HEK293 (cell line): ENCODE data around the gene MICU1.
A peak's percentile ranks its signal among the peaks of the same experiment; 100 is the strongest.

Source experiments
- CTCF ChIA-PET: fragments of 350-600 bp; formaldehyde crosslinking; extraction: SDS; loops from one replicate; lab custom pipeline; 2021; ENCODE audit warnings: antibody characterized with exemption; lab: Yijun Ruan, JAX
- POLR2A ChIA-PET: fragments of 300-600 bp; formaldehyde crosslinking; extraction: SDS; loops from one replicate; lab custom pipeline; 2020; ENCODE audit warnings: antibody characterized with exemption, inconsistent platforms; lab: Yijun Ruan, JAX
- H3K27ac ChIP-seq: fragments of 200-500 bp; sonication (Bioruptor generic); 2 replicates; pipeline ENCODE4 v1.5.1; 2014; ENCODE audit warnings: low read depth, low read length, control low read depth, inconsistent platforms; ENCODE audit errors: extremely low read depth
- H3K36me3 ChIP-seq, 2 experiments: fragments of 200-500 bp in 1 of 2; sonication (Bioruptor generic) in 1 of 2; 1 replicate in 1 of 2; 2 replicates in 1 of 2; pipeline ENCODE4 v1.5.1; 2014 to 2017; ENCODE audit warnings: inconsistent platforms in 2 of 2, low read length in 2 of 2; ENCODE audit not compliant: control insufficient read depth in 2 of 2, insufficient read depth in 1 of 2
- H3K4me1 ChIP-seq: fragments of 200-500 bp; sonication (Bioruptor generic); 2 replicates; pipeline ENCODE4 v1.5.1; 2014; ENCODE audit warnings: mild to moderate bottlenecking, low read length, inconsistent platforms; ENCODE audit not compliant: control insufficient read depth, insufficient read depth
- H3K4me3 ChIP-seq: 2 replicates; pipeline ENCODE4 v1.5.1; 2011; ENCODE audit warnings: low read depth, mild to moderate bottlenecking, control low read depth, low read length, moderate library complexity
- H3K9me3 ChIP-seq: fragments of 200-500 bp; sonication (Bioruptor generic); 2 replicates; pipeline ENCODE4 v1.5.1; 2014; ENCODE audit warnings: low read depth, low read length, inconsistent platforms; ENCODE audit not compliant: control insufficient read depth, insufficient read depth
- GLI2 ChIP-seq: fragments of 450-650 bp; formaldehyde crosslinking; IDR thresholded peaks from 2 replicates; pipeline ENCODE4; 2017; ENCODE audit warnings: missing biosample characterization, missing genetic modification characterization, low read depth, borderline replicate concordance
- GLIS1 ChIP-seq: fragments of 450-650 bp; formaldehyde crosslinking; IDR thresholded peaks from 2 replicates; pipeline ENCODE4 v1.5.1; 2016; ENCODE audit warnings: missing biosample characterization, missing genetic modification characterization
- PRDM1 ChIP-seq: fragments of 450-650 bp; formaldehyde crosslinking; IDR thresholded peaks from 2 replicates; pipeline ENCODE4; 2016; ENCODE audit warnings: missing biosample characterization, missing genetic modification characterization
- SALL2 ChIP-seq: fragments of 450-650 bp; formaldehyde crosslinking; IDR thresholded peaks from 2 replicates; pipeline ENCODE4 v1.5.0; 2017; ENCODE audit warnings: missing biosample characterization, mild to moderate bottlenecking, missing genetic modification characterization, borderline replicate concordance
- YY1 ChIP-seq: fragments of 450-650 bp; formaldehyde crosslinking; IDR thresholded peaks from 2 replicates; pipeline ENCODE4 v1.5.1; 2018; ENCODE audit warnings: missing biosample characterization, missing genetic modification characterization
- ZBTB21 ChIP-seq: fragments of 450-650 bp; formaldehyde crosslinking; IDR thresholded peaks from 2 replicates; pipeline ENCODE4 v1.5.1; 2017; ENCODE audit warnings: missing biosample characterization, missing genetic modification characterization
- ZBTB8A ChIP-seq: fragments of 450-650 bp; formaldehyde crosslinking; IDR thresholded peaks from 2 replicates; pipeline ENCODE4 v1.5.1; 2016; ENCODE audit warnings: missing biosample characterization, missing genetic modification characterization
- ZIC2 ChIP-seq: fragments of 450-650 bp; formaldehyde crosslinking; IDR thresholded peaks from 2 replicates; pipeline ENCODE4 v1.5.1; 2016; ENCODE audit warnings: missing biosample characterization, missing genetic modification characterization
- ZNF112 ChIP-seq: fragments of 450-650 bp; formaldehyde crosslinking; IDR thresholded peaks from 2 replicates; pipeline ENCODE4 v1.5.0; 2017; ENCODE audit warnings: missing biosample characterization, missing genetic modification characterization
- ZNF174 ChIP-seq: fragments of 450-650 bp; formaldehyde crosslinking; IDR thresholded peaks from 2 replicates; pipeline ENCODE4 v1.5.0; 2017; ENCODE audit warnings: missing biosample characterization, mild to moderate bottlenecking, missing genetic modification characterization
- ZNF248 ChIP-seq: fragments of 450-650 bp; formaldehyde crosslinking; IDR thresholded peaks from 2 replicates; pipeline ENCODE4 v1.5.1; 2017; ENCODE audit warnings: missing biosample characterization, missing genetic modification characterization
- ZNF266 ChIP-seq: fragments of 450-650 bp; formaldehyde crosslinking; IDR thresholded peaks from 2 replicates; pipeline ENCODE4 v1.5.1; 2016; ENCODE audit warnings: missing biosample characterization, missing genetic modification characterization, low read depth
- ZNF354C ChIP-seq: fragments of 450-650 bp; formaldehyde crosslinking; IDR thresholded peaks from 2 replicates; pipeline ENCODE4 v1.5.1; 2016; ENCODE audit warnings: missing biosample characterization, missing genetic modification characterization, low read depth, borderline replicate concordance
- ZNF394 ChIP-seq: fragments of 450-650 bp; formaldehyde crosslinking; IDR thresholded peaks from 2 replicates; pipeline ENCODE4 v1.5.1; 2016; ENCODE audit warnings: missing biosample characterization, missing genetic modification characterization, mild to moderate bottlenecking, moderate library complexity, borderline replicate concordance
- ZNF404 ChIP-seq: fragments of 450-650 bp; formaldehyde crosslinking; IDR thresholded peaks from 2 replicates; pipeline ENCODE4 v1.5.1; 2017; ENCODE audit warnings: missing biosample characterization, missing genetic modification characterization
- ZNF426 ChIP-seq: fragments of 450-650 bp; formaldehyde crosslinking; IDR thresholded peaks from 2 replicates; pipeline ENCODE4 v1.5.1; 2017; ENCODE audit warnings: missing biosample characterization, missing genetic modification characterization, mild to moderate bottlenecking, inconsistent platforms, moderate library complexity
- ZNF433 ChIP-seq: fragments of 450-650 bp; formaldehyde crosslinking; IDR thresholded peaks from 2 replicates; pipeline ENCODE4 v1.5.1; 2016; ENCODE audit warnings: missing biosample characterization, missing genetic modification characterization, low read depth
- ZNF555 ChIP-seq: fragments of 450-650 bp; formaldehyde crosslinking; conservative IDR thresholded peaks from 2 replicates; pipeline ENCODE4 v1.5.1; 2017; ENCODE audit warnings: missing biosample characterization, mild to moderate bottlenecking, missing genetic modification characterization, inconsistent platforms
- ZNF560 ChIP-seq: fragments of 450-650 bp; formaldehyde crosslinking; IDR thresholded peaks from 2 replicates; pipeline ENCODE4 v1.5.1; 2017; ENCODE audit warnings: missing biosample characterization, missing genetic modification characterization, borderline replicate concordance
- ZNF621 ChIP-seq: fragments of 450-650 bp; formaldehyde crosslinking; IDR thresholded peaks from 2 replicates; pipeline ENCODE4 v1.5.1; 2017; ENCODE audit warnings: missing biosample characterization, missing genetic modification characterization
- ZNF623 ChIP-seq: fragments of 450-650 bp; formaldehyde crosslinking; IDR thresholded peaks from 2 replicates; pipeline ENCODE4 v1.5.1; 2016; ENCODE audit warnings: missing biosample characterization, missing genetic modification characterization
- ZNF785 ChIP-seq: fragments of 450-650 bp; formaldehyde crosslinking; IDR thresholded peaks from 2 replicates; pipeline ENCODE4 v1.5.1; 2016; ENCODE audit warnings: missing biosample characterization, missing genetic modification characterization
- ZSCAN30 ChIP-seq: fragments of 450-650 bp; IDR thresholded peaks from 2 replicates; pipeline ENCODE4 v1.5.1; 2018; ENCODE audit warnings: missing biosample characterization, mild to moderate bottlenecking, missing genetic modification characterization, moderate library complexity
- ZXDB ChIP-seq: fragments of 450-650 bp; formaldehyde crosslinking; IDR thresholded peaks from 2 replicates; pipeline ENCODE4 v1.5.1; 2016; ENCODE audit warnings: missing biosample characterization, missing genetic modification characterization
- TF ChIP-seq, protein P1 (sequence below): fragments of 450-650 bp; formaldehyde crosslinking; IDR thresholded peaks from 2 replicates; pipeline ENCODE4 v1.5.1; 2016; ENCODE audit warnings: missing biosample characterization, missing genetic modification characterization, borderline replicate concordance
- TF ChIP-seq, protein P2 (sequence below): fragments of 450-650 bp; formaldehyde crosslinking; IDR thresholded peaks from 2 replicates; pipeline ENCODE4 v1.5.1; 2016; ENCODE audit warnings: missing biosample characterization, missing genetic modification characterization
- TF ChIP-seq, protein P3 (sequence below): fragments of 450-650 bp; formaldehyde crosslinking; conservative IDR thresholded peaks from 2 replicates; pipeline ENCODE4 v1.5.1; 2016; ENCODE audit warnings: low read depth, missing biosample characterization, missing genetic modification characterization

Gene MICU1

DNA sequence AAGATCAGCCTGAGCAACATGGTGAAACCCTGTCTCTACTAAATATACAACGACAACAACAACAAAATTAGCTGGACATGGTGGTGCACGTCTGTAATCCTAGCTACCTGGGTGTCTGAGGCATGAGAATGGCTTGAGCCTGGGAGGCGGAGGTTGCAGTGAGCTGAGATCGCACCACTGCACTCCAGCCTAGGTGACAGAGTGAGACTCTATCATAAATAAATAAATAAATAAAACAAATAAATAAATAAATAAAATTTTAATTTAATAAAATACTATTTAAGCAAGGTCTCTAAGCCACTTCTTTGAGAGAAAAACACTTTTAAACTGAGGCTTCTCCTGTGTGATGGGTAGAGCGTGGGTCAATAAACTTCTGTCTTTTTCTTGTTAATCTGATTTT lies 38.3 kb downstream of the MICU1 start:
- H3K9me3 ChIP-seq = no peaks in the 10 kb centered on the region
- CTCF ChIA-PET = no interaction called here
- H3K36me3 ChIP-seq = no peaks in the 10 kb centered on the region
- H3K4me3 ChIP-seq = no peak overlapping the region
- H3K4me1 ChIP-seq = no peaks in the 10 kb centered on the region
- H3K27ac ChIP-seq = no peak overlapping the region
- POLR2A ChIA-PET = no interaction called here
- TF ChIP-seq ZNF433 (tag by site-specific recombination) (peak; percentile 67), ZNF560 (tag by site-specific recombination) (peak; percentile 63; the same call in 1 of the 2 replicates), ZNF112 (tag by site-specific recombination) (no peak), ZNF248 (tag by site-specific recombination) (no peak), YY1 (no peak), ZNF785 (tag by site-specific recombination) (no peak), ZBTB8A (tag by site-specific recombination) (peak; percentile 59; the same call in 1 of the 2 replicates), ZNF621 (tag by site-specific recombination) (no peak), PRDM1 (no peak), GLIS1 (no peak), ZIC2 (tag by site-specific recombination) (no peak), ZNF404 (tag by site-specific recombination) (peak; percentile 79; the same call in 1 of the 2 replicates), ZSCAN30 (tag by site-specific recombination) (no peak), ZNF354C (tag by site-specific recombination) (peak; percentile 79; the same call in 1 of the 2 replicates), ZBTB21 (tag by site-specific recombination) (peak; percentile 58; the same call in 1 of the 2 replicates), ZXDB (peak; percentile 72), ZNF394 (peak; percentile 95), ZNF174 (tag by site-specific recombination) (no peak), ZNF426 (peak; percentile 86), ZNF623 (peak; percentile 74), ZNF555 (tag by site-specific recombination) (peak; percentile 83), ZNF266 (tag by site-specific recombination) (peak; percentile 71; the same call in 1 of the 2 replicates), SALL2 (no peak), GLI2 (tag by site-specific recombination) (peak; percentile 47; the same call in 1 of the 2 replicates)
- TF ChIP-seq, protein P1, sequence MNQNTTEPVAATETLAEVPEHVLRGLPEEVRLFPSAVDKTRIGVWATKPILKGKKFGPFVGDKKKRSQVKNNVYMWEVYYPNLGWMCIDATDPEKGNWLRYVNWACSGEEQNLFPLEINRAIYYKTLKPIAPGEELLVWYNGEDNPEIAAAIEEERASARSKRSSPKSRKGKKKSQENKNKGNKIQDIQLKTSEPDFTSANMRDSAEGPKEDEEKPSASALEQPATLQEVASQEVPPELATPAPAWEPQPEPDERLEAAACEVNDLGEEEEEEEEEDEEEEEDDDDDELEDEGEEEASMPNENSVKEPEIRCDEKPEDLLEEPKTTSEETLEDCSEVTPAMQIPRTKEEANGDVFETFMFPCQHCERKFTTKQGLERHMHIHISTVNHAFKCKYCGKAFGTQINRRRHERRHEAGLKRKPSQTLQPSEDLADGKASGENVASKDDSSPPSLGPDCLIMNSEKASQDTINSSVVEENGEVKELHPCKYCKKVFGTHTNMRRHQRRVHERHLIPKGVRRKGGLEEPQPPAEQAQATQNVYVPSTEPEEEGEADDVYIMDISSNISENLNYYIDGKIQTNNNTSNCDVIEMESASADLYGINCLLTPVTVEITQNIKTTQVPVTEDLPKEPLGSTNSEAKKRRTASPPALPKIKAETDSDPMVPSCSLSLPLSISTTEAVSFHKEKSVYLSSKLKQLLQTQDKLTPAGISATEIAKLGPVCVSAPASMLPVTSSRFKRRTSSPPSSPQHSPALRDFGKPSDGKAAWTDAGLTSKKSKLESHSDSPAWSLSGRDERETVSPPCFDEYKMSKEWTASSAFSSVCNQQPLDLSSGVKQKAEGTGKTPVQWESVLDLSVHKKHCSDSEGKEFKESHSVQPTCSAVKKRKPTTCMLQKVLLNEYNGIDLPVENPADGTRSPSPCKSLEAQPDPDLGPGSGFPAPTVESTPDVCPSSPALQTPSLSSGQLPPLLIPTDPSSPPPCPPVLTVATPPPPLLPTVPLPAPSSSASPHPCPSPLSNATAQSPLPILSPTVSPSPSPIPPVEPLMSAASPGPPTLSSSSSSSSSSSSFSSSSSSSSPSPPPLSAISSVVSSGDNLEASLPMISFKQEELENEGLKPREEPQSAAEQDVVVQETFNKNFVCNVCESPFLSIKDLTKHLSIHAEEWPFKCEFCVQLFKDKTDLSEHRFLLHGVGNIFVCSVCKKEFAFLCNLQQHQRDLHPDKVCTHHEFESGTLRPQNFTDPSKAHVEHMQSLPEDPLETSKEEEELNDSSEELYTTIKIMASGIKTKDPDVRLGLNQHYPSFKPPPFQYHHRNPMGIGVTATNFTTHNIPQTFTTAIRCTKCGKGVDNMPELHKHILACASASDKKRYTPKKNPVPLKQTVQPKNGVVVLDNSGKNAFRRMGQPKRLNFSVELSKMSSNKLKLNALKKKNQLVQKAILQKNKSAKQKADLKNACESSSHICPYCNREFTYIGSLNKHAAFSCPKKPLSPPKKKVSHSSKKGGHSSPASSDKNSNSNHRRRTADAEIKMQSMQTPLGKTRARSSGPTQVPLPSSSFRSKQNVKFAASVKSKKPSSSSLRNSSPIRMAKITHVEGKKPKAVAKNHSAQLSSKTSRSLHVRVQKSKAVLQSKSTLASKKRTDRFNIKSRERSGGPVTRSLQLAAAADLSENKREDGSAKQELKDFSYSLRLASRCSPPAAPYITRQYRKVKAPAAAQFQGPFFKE (tag by site-specific recombination) = no peak
- TF ChIP-seq, protein P2, sequence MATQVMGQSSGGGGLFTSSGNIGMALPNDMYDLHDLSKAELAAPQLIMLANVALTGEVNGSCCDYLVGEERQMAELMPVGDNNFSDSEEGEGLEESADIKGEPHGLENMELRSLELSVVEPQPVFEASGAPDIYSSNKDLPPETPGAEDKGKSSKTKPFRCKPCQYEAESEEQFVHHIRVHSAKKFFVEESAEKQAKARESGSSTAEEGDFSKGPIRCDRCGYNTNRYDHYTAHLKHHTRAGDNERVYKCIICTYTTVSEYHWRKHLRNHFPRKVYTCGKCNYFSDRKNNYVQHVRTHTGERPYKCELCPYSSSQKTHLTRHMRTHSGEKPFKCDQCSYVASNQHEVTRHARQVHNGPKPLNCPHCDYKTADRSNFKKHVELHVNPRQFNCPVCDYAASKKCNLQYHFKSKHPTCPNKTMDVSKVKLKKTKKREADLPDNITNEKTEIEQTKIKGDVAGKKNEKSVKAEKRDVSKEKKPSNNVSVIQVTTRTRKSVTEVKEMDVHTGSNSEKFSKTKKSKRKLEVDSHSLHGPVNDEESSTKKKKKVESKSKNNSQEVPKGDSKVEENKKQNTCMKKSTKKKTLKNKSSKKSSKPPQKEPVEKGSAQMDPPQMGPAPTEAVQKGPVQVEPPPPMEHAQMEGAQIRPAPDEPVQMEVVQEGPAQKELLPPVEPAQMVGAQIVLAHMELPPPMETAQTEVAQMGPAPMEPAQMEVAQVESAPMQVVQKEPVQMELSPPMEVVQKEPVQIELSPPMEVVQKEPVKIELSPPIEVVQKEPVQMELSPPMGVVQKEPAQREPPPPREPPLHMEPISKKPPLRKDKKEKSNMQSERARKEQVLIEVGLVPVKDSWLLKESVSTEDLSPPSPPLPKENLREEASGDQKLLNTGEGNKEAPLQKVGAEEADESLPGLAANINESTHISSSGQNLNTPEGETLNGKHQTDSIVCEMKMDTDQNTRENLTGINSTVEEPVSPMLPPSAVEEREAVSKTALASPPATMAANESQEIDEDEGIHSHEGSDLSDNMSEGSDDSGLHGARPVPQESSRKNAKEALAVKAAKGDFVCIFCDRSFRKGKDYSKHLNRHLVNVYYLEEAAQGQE (tag by site-specific recombination) = peak; percentile 58; the same call in 1 of the 2 replicates
- TF ChIP-seq, protein P3, sequence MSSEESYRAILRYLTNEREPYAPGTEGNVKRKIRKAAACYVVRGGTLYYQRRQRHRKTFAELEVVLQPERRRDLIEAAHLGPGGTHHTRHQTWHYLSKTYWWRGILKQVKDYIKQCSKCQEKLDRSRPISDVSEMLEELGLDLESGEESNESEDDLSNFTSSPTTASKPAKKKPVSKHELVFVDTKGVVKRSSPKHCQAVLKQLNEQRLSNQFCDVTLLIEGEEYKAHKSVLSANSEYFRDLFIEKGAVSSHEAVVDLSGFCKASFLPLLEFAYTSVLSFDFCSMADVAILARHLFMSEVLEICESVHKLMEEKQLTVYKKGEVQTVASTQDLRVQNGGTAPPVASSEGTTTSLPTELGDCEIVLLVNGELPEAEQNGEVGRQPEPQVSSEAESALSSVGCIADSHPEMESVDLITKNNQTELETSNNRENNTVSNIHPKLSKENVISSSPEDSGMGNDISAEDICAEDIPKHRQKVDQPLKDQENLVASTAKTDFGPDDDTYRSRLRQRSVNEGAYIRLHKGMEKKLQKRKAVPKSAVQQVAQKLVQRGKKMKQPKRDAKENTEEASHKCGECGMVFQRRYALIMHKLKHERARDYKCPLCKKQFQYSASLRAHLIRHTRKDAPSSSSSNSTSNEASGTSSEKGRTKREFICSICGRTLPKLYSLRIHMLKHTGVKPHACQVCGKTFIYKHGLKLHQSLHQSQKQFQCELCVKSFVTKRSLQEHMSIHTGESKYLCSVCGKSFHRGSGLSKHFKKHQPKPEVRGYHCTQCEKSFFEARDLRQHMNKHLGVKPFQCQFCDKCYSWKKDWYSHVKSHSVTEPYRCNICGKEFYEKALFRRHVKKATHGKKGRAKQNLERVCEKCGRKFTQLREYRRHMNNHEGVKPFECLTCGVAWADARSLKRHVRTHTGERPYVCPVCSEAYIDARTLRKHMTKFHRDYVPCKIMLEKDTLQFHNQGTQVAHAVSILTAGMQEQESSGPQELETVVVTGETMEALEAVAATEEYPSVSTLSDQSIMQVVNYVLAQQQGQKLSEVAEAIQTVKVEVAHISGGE = peak; percentile 73
